ENCODE data around the gene NEO1.

The NEO1 gene

GRCh38 chr15:73079565-73079964 lies 27.3 kb downstream of the NEO1 start:
- no peak for DNase-seq (ENCODE audit: insufficient read length)
- no peak for TF ChIP-seq POLR2A (IDR thresholded peaks at IDR 0.05; ENCODE audit: low read depth, low read length)
- no peak for TF ChIP-seq POLR2AphosphoS5 (IDR thresholded peaks at IDR 0.05; ENCODE audit: low read depth, low read length)
- no peak for TF ChIP-seq TAF1 (IDR thresholded peaks at IDR 0.05; ENCODE audit: borderline replicate concordance, low read depth, low read length)
- no peak for FAIRE-seq

DNA sequence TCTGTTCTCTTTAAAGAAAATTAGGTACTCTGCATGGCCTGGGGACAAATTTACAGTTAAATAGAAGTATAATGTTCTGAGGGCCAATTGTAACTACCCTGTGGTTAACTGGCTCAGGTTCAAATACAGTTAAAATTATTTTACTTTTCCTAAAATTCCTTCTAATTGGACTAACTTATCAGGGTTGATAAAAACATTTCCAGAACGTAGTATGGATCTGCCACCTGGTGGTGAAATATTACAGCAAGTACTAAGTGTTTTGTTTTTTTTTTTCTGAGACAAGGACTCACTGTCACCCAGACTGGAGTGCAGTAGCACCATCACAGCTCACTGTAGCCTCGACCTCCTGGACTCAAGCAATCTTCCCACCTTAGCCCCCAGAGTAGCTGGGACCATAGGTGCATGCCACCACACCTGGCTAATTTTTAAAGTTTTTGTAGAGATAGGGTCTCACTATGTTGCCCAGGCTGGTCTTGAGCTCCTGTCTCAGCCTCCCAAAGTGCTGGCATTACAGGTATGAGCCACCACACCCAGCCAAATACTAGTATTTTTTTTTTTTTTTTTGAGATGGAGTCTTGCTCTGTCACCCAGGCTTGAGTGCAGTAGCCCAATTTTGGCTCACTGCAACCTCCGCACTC lies 29.2 kb downstream of the NEO1 start:
- peak; percentile 86 for FAIRE-seq
- DNase-seq (ENCODE audit: insufficient read length), result no peak
- TF ChIP-seq TAF1 (IDR thresholded peaks at IDR 0.05; ENCODE audit: borderline replicate concordance, low read depth, low read length) (no peak), POLR2A (IDR thresholded peaks at IDR 0.05; ENCODE audit: low read depth, low read length) (no peak), POLR2AphosphoS5 (IDR thresholded peaks at IDR 0.05; ENCODE audit: low read depth, low read length) (no peak)

GRCh38 chr15:73082812-73083211 lies 30.5 kb downstream of the NEO1 start:
- DNase-seq (ENCODE audit: insufficient read length) (no peak), FAIRE-seq (no peak)
- TF ChIP-seq TAF1 (IDR thresholded peaks at IDR 0.05; ENCODE audit: borderline replicate concordance, low read depth, low read length) (no peak), POLR2AphosphoS5 (IDR thresholded peaks at IDR 0.05; ENCODE audit: low read depth, low read length) (no peak), POLR2A (IDR thresholded peaks at IDR 0.05; ENCODE audit: low read depth, low read length) (no peak)

GRCh38 chr15:73087098-73087497 lies 34.8 kb downstream of the NEO1 start:
- no peak for TF ChIP-seq TAF1 (IDR thresholded peaks at IDR 0.05; ENCODE audit: borderline replicate concordance, low read depth, low read length)
- TF ChIP-seq POLR2AphosphoS5 (IDR thresholded peaks at IDR 0.05; ENCODE audit: low read depth, low read length), result no peak
- no peak for TF ChIP-seq POLR2A (IDR thresholded peaks at IDR 0.05; ENCODE audit: low read depth, low read length)
- FAIRE-seq (peak; percentile 9), DNase-seq (ENCODE audit: insufficient read length) (no peak)

- no peak for DNase-seq (ENCODE audit: insufficient read length)
- no peak for FAIRE-seq
- no peak for TF ChIP-seq TAF1 (IDR thresholded peaks at IDR 0.05; ENCODE audit: borderline replicate concordance, low read depth, low read length)
- TF ChIP-seq POLR2A (IDR thresholded peaks at IDR 0.05; ENCODE audit: low read depth, low read length), result no peak
- TF ChIP-seq POLR2AphosphoS5 (IDR thresholded peaks at IDR 0.05; ENCODE audit: low read depth, low read length), result no peak
Measured at GRCh38 chr15:73105064-73105463, 52.8 kb downstream of the NEO1 start.

GRCh38 chr15:73108676-73109075 lies 56.4 kb downstream of the NEO1 start:
- DNase-seq (ENCODE audit: insufficient read length), result no peak
- FAIRE-seq, result no peak
- TF ChIP-seq POLR2AphosphoS5 (IDR thresholded peaks at IDR 0.05; ENCODE audit: low read depth, low read length) (no peak), TAF1 (IDR thresholded peaks at IDR 0.05; ENCODE audit: borderline replicate concordance, low read depth, low read length) (no peak), POLR2A (IDR thresholded peaks at IDR 0.05; ENCODE audit: low read depth, low read length) (no peak)

DNA sequence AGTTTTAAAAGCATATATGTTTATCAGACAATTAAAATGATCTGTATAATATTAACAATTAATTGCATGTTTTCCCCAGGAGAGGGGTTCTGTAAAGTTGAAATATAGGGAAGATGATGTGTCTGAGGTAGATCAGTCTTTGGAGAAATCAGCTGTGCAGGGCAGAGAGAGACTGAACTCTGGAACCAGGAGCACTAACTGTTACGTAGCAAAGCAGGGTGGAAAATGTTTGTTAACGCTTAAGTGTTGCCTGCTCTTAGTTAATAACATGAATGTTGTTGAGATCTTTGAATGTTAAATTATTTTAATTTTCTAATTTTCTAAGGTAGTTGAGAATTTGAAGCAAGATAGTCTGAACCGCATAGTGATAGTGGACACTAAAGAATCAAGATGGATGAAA lies 57.5 kb downstream of the NEO1 start:
- TF ChIP-seq POLR2A (IDR thresholded peaks at IDR 0.05; ENCODE audit: low read depth, low read length), result no peak
- no peak for TF ChIP-seq TAF1 (IDR thresholded peaks at IDR 0.05; ENCODE audit: borderline replicate concordance, low read depth, low read length)
- TF ChIP-seq POLR2AphosphoS5 (IDR thresholded peaks at IDR 0.05; ENCODE audit: low read depth, low read length), result no peak
- no peak for DNase-seq (ENCODE audit: insufficient read length)

GRCh38 chr15:73110201-73110600 lies 57.9 kb downstream of the NEO1 start:
- no peak for FAIRE-seq
- TF ChIP-seq POLR2A (IDR thresholded peaks at IDR 0.05; ENCODE audit: low read depth, low read length) (no peak), TAF1 (IDR thresholded peaks at IDR 0.05; ENCODE audit: borderline replicate concordance, low read depth, low read length) (no peak), POLR2AphosphoS5 (IDR thresholded peaks at IDR 0.05; ENCODE audit: low read depth, low read length) (no peak)
- no peak for DNase-seq (ENCODE audit: insufficient read length)

More for the DNA sequence above, 57.5 kb downstream of the NEO1 start:
- FAIRE-seq, result no peak

- FAIRE-seq, result no peak
- DNase-seq (ENCODE audit: insufficient read length), result no peak
- TF ChIP-seq POLR2AphosphoS5 (IDR thresholded peaks at IDR 0.05; ENCODE audit: low read depth, low read length) (no peak), POLR2A (IDR thresholded peaks at IDR 0.05; ENCODE audit: low read depth, low read length) (no peak), TAF1 (IDR thresholded peaks at IDR 0.05; ENCODE audit: borderline replicate concordance, low read depth, low read length) (no peak)
Measured at GRCh38 chr15:73114064-73114463, 61.8 kb downstream of the NEO1 start.

- FAIRE-seq (no peak), DNase-seq (ENCODE audit: insufficient read length) (no peak)
- TF ChIP-seq POLR2A (IDR thresholded peaks at IDR 0.05; ENCODE audit: low read depth, low read length), result no peak
Measured at GRCh38 chr15:73116164-73116563, 63.9 kb downstream of the NEO1 start.

DNA sequence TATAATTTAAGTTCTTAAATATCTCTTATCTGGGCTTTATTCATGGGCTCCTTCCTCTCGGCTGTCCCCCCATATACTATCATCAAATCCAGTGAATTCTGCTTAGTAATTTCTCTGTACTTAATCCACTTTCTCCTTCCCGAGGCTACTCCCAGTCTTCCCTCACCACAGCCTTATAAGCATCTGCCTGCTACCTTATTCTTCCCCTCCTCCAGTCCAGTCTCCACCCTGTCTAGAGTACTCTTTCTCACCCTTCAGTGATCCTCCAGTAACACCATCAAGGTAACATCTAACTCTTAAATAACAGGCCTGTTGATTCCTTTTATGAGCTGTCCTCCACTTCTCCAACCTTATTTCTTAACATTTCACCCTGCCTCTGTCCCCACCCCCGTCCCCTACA lies 65.8 kb downstream of the NEO1 start:
- FAIRE-seq (no peak), DNase-seq (ENCODE audit: insufficient read length) (no peak)
- no peak for TF ChIP-seq POLR2A (IDR thresholded peaks at IDR 0.05; ENCODE audit: low read depth, low read length)
- TF ChIP-seq POLR2AphosphoS5 (IDR thresholded peaks at IDR 0.05; ENCODE audit: low read depth, low read length), result no peak
- no peak for TF ChIP-seq TAF1 (IDR thresholded peaks at IDR 0.05; ENCODE audit: borderline replicate concordance, low read depth, low read length)

DNA sequence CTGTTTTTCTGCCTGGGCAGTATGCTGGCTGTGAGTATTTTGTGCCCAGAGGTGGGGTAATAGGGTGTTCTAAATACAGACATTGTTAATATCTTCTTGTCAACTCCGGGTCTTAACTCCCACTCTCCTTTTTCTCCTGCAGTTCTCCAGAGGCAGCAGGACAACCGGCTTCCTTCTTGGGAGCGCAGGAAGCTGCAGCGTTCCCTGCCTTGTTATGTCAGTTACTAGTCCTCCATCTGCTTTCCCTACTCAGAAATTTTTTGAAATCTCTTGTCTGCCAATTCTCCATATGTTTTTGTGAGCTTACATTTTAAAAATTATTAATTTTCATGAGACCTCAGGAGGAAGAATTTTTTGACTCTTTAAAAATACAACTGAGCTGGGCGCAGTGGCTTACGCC lies 67.2 kb downstream of the NEO1 start:
- DNase-seq (ENCODE audit: insufficient read length), result no peak
- TF ChIP-seq TAF1 (IDR thresholded peaks at IDR 0.05; ENCODE audit: borderline replicate concordance, low read depth, low read length), result no peak
- no peak for TF ChIP-seq POLR2AphosphoS5 (IDR thresholded peaks at IDR 0.05; ENCODE audit: low read depth, low read length)
- no peak for TF ChIP-seq POLR2A (IDR thresholded peaks at IDR 0.05; ENCODE audit: low read depth, low read length)
- no peak for FAIRE-seq

Data from GM12892 (cell line).